H1 (cell line): ENCODE measurements around the gene MASTL. TPM values are rescaled to one million over a fixed set of nuclear protein-coding genes. Genes with fewer than 3 reads are reported as not detected.

Source experiments
- HDAC6 ChIP-seq: IDR thresholded peaks from one replicate; pipeline ENCODE4 v1.7.1; 2012; ENCODE audit warnings: low read depth, mild to moderate bottlenecking, inconsistent platforms, low read length, moderate library complexity
- NANOG ChIP-seq: IDR thresholded peaks from 2 replicates; pipeline ENCODE4 v1.6.1; 2011; ENCODE audit warnings: low read length, low read depth, mild to moderate bottlenecking, inconsistent platforms; ENCODE audit not compliant: insufficient read depth, poor library complexity, severe bottlenecking
- SIN3A ChIP-seq, 2 experiments: IDR thresholded peaks in 1 of 2; conservative IDR thresholded peaks in 1 of 2; 2 replicates each; pipeline ENCODE4 v1.6.1; 2011 to 2012; ENCODE audit warnings: low read length in 2 of 2, improper control_type of control experiment in 1 of 2, low read depth in 1 of 2, mild to moderate bottlenecking in 1 of 2
- TAF7 ChIP-seq: optimal IDR thresholded peaks from 2 replicates; pipeline ENCODE3; 2011; ENCODE audit warnings: low read depth, mild to moderate bottlenecking, inconsistent platforms, low read length, moderate library complexity, borderline replicate concordance
- TBP ChIP-seq: IDR thresholded peaks from 2 replicates; pipeline ENCODE4 v1.6.1; 2011; ENCODE audit warnings: low read depth, low read length, improper control_type of control experiment
- polyA plus RNA-seq, 7 experiments: library from polyadenylated mRNA; depleted of rRNA in 3 of 7; stranded (reverse) in 5 of 7; unstranded in 2 of 7; fragments of >200 nt in 5 of 7; fragments of 200-250 nt in 2 of 7; gene quantifications; 1 replicate in 5 of 7; 2 replicates in 1 of 7; 4 replicates in 1 of 7; pipeline versions ENCODE4 v1.2.1 to v1.2.3, GENCODE V29; 2011 to 2013; ENCODE audit warnings: missing spikeins in 2 of 7, mixed read lengths in 2 of 7
- total RNA-seq: library from RNA; stranded (reverse); fragmentation: NEBNext Ultra II Directional; extraction: Animal tissue kit (Norgen Biotek cat#: 25700); gene quantifications from 2 replicates; pipeline ENCODE4 v1.2.1, GENCODE V29; 2021
- TF ChIP-seq, protein P1 (sequence below): IDR thresholded peaks from 2 replicates; pipeline ENCODE4 v1.6.1; 2011; ENCODE audit warnings: low read length, improper control_type of control experiment

MASTL gene
- total and polyA plus RNA-seq, 2 of the 8 experiments (the other 6 are each of a cell fraction or from before 2014, with no cell fraction given) = 14.9 to 42.5 TPM

DNA sequence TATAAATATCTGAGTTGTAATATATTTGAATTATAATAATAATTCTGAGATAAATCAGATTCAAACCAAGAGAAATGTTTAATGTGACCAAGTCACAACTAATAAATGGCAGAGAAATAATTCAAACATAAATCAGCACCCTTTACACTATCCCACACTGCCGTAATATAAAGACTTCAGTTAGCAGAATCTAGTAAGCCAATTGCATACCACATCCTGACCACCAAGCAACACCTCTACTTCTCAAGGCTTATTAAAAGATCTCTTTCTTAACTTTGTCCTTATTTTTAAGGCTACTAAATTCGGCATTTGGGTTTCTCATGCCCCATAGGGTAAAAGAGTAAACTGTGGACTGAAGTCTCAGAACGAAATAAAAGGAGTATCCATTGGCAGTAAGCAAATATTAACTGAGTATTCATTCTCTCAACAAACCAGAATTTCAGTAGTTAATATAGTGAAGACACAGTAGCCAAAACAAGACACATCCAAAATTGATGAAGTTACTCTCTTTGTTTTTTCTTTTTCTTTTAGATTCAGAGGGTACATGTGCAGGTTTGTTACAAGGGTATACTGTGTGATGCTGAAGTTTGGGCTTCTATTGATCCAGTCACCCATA lies 70.6 kb downstream of the MASTL start (continued):
- TF ChIP-seq NANOG (no peak), TAF7 (no peak), TBP (no peak), HDAC6 (no peak), SIN3A (conservative IDR thresholded peaks at IDR 0.05 in 1 of 2, IDR thresholded peaks at IDR 0.05 in 1 of 2; ENCODE audit: low read depth in 1 of 2, low read length in 2 of 2) (no peak)
- TF ChIP-seq, protein P1, sequence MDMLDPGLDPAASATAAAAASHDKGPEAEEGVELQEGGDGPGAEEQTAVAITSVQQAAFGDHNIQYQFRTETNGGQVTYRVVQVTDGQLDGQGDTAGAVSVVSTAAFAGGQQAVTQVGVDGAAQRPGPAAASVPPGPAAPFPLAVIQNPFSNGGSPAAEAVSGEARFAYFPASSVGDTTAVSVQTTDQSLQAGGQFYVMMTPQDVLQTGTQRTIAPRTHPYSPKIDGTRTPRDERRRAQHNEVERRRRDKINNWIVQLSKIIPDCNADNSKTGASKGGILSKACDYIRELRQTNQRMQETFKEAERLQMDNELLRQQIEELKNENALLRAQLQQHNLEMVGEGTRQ = no peak
